Activated CD8-positive, alpha-beta memory T cell treated with anti-CD3 and anti-CD28 coated beads, Interleukin-2, amount 50 U/mL, for 1 hour (primary cell): ENCODE data around the gene PKM.
"Not testable (repeated sequence)": the region's sequence is repeated elsewhere in the genome, so short reads cannot be mapped to it uniquely, and the experiment has no call there.

Source experiments
- DNase-seq: peaks from one replicate; pipeline ENCODE4 v3.0.0-alpha.2; 2020; ENCODE audit errors: extremely low read depth

The PKM gene

DNA sequence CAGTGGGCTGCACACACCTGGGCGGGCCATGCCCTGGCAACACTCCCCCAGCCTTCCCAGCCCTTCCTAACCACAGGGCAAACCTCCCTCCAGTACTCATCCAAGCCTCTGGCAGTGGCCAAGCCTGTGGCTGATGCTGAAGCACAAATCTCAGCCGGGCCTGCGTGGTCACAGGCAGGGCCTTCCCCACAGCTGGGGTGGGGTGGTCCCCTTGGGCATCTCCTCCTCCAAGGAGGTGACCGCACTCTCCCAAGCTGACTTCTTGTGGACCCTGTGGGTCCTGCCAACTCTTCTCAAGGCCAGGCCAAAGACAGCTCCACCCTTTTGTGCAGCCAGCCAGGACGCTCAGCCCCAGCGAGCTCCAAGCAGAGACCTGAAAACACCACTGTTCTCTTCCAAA is 54.8 kb downstream of the PKM start:
- DNase-seq = no peak

GRCh38 chr15:72175186-72176044 is 55.6 kb downstream of the PKM start:
- no peak for DNase-seq

DNA sequence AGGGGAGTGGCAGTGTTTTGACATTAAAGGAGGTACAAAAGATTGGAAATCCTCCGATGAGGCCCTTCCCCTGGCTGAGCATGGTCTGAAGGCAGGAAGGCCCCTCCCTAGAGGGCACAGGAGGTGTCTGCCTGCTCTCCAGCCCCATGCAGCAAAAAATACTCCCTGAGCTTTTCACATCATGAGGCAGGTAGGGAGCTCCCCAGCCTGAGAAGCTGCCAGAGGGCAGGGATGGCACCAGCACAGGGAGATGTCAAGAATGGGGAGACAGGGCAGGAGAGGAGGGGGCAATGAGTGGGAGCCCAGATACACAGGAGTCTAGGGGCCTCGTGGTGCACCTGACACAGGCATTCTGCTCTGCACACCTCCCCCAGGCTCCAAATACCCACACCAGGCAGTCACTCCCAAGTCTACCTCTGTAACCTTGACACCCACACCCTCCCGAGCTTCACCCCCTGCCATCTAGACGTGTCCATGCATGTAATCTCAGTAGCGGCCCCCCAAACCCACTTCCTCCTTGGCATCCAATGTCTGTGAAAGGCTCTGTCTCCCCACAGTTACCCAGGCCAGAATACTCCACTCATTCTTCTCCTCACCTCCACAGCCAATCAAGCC is 56.3 kb downstream of the PKM start:
- DNase-seq = no peak

DNA sequence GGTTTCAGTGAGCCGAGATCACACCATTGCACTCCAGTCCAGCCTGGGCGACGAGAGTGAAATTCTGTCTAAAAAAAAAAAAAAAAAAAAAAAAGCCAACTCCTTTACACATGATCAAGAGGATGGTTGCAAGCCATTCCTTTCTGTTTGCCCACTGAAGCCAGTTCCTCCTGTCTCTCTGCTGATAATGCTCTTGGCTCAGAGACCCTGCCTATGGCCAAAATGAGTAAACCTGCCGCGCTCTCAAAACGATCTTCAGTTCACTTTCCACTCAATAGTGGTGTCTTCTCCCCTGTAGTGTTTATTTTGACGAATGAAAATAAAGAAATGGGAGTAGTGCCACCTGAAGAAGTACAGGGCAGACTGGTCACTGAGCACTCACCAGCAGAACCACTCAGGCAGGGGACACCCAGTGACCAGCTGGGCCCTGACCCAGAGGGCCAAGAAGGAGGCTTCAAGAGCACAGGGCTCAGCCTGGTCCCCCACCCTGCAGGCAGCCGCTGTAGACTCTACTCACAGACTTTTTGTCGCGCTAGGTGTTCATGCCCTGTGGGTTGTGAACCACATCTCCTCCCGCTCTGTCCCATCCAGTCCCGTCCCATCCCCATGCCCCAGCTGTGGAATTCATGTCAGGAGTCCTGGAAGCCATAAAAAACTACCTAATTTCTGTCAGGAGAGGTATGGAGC is 57.0 kb downstream of the PKM start:
- no peak for DNase-seq

DNA sequence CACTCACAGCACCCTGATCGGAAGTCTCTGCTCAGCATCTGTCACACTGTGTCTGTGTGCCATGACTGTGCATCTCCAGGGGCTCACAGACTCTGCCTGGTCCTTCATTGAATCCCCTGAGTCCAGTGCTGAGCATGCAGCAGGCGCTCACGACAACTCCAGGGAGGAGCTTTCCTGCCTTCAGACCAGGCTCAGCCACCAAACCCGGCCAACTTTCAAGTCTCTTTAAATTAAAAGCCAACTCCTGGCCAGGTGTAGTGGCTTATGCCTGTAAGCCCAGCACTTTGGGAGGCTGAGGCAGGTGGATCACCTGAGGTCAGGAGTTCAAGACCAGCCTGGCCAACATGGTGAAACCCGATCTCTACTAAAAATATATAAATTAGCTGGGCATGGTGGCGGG is 57.6 kb downstream of the PKM start:
- DNase-seq = no peak

GRCh38 chr15:72172796-72173195 is 58.2 kb downstream of the PKM start:
- no peak for DNase-seq

DNA sequence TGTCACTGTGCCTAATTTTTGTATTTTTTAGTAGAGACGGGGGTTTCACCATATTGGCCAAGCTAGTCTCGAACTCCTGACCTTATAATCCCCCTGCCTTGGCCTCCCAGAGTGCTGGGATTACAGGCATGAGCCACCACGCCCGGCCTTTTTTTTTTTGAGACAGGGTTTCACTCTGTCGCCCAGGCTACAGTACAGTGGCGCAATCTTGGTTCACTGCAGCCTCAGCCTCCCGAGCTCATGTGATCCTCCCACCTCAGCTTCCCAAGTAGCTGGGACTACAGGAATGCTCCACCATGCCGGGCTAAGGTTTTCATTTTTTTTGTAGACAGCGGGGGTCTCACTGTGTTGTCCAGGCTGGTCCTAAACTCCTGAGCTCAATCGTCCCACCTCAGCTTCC is 59.0 kb downstream of the PKM start:
- DNase-seq = not testable (repeated sequence)

- DNase-seq = no peak
Measured at GRCh38 chr15:72170691-72171090, 60.3 kb downstream of the PKM start.

GRCh38 chr15:72169921-72170611 is 60.9 kb downstream of the PKM start:
- no peak for DNase-seq

DNA sequence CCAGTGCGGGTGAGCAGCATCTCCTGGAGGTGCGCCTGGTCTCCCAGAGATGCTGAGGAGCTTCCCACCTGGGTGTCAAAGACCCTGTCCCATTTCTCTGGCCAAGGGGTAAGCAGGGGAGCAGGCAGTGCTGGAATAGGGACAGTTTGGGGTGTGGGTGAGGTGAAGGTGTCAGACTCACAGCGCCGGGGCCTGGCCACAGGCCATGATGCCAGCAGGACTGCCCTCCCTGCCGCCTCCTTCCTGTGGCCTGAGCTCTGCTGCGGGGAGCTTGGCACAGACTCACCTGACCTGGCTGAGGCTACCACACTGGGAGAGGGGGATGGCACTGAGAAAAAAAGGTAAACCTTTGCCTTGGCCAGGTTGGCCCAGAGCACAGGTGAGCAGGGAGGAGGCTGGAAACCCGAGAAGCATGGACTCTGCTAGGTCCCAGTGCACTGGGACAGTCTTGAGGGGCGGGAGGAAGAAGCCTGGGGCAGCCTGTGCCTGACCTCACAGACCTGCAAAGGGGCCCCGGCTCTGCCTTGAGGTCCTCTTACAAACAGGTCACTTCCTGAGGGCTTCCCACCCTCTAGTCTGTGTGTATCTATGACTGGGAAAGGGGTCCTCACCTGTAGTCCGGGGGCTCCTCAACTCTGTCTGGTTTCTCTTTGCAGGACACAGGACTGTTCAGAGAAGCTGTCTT is 61.6 kb downstream of the PKM start:
- DNase-seq = no peak

- DNase-seq = no peak
Measured at GRCh38 chr15:72168808-72169190, 62.2 kb downstream of the PKM start.

DNA sequence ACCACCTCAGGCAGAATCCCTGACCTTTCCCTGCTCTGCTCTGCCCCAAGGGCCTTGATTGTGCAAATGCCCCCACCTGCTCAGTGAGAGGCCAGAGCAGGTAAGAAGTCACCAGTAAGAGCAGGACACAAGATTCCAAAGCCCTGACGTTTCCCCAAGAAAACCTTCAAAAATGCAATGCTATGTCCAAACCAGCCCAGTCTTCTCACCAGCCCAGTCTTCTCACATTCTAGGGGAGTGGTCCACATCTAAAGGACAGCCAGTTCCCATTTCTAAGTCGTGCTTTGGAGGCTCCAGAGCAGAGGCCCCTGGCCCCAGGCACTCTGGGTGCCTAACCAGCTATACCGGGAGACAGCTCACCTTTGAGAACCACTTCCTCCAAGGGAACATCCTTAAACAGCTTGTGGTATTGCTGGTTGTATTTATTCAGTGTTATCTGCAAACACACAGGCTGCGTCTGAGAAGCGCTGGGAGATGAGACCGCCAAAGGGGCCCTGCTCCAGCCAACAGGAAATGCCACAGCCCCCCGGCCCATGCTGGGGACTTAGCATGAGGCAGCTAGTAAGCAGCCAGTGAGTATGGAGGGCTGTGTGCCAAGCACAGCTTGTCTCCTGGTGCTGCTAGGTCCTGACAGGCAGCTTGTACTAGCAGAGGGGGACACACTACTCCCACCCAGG is 62.7 kb downstream of the PKM start:
- no peak for DNase-seq

GRCh38 chr15:72167445-72167844 is 63.5 kb downstream of the PKM start:
- no peak for DNase-seq

DNA sequence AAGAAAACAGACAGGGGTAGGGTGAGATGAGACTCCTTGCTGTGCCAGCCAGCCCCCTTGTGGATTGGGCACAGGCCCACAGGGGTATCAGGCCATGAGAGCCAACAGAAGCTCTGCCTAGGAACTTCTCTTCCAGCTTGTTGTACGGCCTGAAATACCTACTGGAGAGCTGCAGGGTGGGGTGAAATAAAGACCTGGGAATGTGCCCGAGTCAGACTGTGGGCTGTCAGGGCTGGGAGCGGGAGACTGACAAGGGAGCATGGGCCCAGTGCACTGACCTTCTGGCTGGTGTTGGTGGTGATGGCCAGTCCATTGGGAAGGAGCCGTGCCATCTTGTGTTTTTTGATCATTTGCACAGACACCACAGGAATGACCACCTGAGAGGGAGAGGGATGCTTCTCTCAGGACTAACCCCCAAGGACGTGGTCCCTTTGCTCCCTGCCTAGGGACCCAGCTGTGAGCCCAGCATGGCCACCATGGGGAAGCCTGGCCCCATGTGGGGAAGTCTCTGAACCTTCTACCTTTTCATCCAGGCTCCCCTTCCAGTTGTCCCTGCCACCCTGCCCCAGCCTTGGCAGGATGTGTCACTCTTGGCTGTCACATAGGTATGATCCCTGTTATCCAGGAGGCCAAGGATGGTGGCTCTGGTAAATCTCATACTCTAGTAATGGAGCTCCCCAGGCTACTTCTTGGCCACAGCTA is 64.1 kb downstream of the PKM start:
- DNase-seq = no peak

DNA sequence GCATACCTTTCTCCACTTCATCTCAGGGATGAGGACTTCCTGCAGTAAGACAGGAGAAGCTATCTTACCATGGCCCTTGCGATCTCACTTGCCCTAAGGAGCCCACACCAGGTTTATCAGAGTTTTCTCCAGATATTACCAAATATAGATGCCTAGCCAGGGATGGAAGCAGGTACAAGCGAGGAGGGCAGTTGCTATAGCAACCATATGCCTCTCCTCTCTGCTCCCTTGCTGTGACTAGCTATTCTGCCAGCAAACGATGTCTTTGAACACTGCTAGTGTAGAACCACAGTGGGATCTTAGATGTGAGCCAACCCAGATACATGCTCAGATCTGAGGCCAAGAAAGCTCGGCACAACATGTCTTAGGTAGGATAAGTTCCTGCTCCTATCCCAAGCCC is 67.3 kb downstream of the PKM start:
- no peak for DNase-seq

- DNase-seq = no peak
Measured at GRCh38 chr15:72162569-72162968, 68.4 kb downstream of the PKM start.

DNA sequence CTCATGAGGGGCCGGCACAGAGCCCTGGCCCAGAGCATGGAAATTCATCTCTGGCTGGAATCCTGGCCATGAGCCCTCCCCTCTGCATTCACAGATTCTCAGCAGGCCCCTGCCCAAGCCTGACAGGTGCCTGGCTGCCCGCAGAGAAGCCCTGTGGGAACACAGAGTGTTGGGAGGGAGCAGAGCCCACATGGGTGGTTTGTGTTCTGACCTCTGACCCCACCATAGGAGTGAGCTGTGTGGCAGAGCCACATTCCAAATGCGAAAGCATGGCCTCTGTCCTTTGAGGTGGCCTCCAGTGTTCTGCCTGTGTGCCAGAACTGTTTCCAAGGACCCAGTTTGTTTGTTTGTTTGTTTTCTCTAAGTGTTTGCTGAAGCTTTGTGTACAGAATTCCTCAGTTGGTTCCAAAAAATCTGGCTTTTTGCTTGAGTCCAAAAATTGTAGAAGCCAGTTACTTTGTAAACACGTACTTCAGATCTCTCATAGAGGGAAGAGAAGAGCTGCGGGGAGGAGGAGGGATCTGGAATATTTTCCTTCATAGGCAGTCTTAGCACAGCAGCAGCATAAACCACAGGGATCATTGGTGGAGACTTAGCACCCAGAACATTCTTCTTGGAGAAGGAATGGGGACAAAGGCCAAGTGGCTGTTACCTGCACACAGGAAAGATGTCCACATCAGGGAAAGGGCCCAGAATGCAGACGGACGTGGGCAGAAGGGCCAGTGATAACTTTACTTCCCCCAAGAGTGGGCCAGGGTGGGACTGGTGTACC is 69.4 kb downstream of the PKM start:
- no peak for DNase-seq

- DNase-seq = no peak
Measured at GRCh38 chr15:72160696-72161245, 70.2 kb downstream of the PKM start.

DNA sequence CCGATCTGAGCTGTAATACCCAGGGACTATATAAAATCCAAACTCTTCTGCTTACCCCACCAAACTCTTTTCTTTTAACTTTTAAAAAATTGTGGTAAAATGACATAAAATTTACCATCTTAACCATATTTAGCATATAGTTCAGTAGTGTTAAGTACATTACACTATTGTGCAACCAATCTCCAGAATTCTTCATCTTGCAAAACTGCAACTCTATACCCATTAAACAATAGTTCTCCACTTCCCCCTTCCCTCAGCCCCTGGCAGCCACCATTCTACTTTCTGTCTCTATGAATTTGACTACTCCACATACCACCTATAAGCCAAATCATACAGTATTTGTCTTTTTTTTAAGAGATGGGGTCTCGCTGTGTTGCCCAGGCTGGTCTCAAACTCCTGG is 74.1 kb downstream of the PKM start:
- no peak for DNase-seq
